ENCODE results near the gene VSIG10. TPM values are rescaled to one million over a fixed set of nuclear protein-coding genes. Genes with fewer than 3 reads are reported as not detected.

VSIG10 gene
- total RNA-seq, 2 experiments from 2014 or later: 4.2 to 5.3 TPM

- H3K4me3 Mint-ChIP-seq: no peak overlapping the region
- ChIA-PET CTCF (interaction anchor here (1.2 to 2.2 kb wide), 8 partner anchors 8 to 160 kb away, joined by 3 to 11 read pairs (median 6); partner anchors contain the start of gene RFC5), POLR2A (interaction anchor here (0.5 to 3.4 kb wide), 13 partner anchors 9 to 101 kb away, joined by 3 to 16 read pairs (median 5); partner anchors contain the start of genes PEBP1 and WSB2)
- H3K36me3 Mint-ChIP-seq (ENCODE audit: low read depth): peaks cover 69% of the 10 kb centered on the region
- H3K4me1 Mint-ChIP-seq (ENCODE audit: low read depth): peaks cover 49% of the 10 kb centered on the region
- intact Hi-C loops (cut with micrococcal nuclease): no loop called here
- peak; percentile 47 for DNase-seq
- ATAC-seq: peak; percentile 83
- H3K27ac Mint-ChIP-seq: peak overlapping the region; percentile 91
- TF ChIP-seq CTCF (IDR thresholded peaks at IDR 0.05): no peak
- no peaks in the 10 kb centered on the region for H3K27me3 Mint-ChIP-seq
- H3K9me3 Mint-ChIP-seq: peaks cover 8% of the 10 kb centered on the region
Measured at GRCh38 chr12:118035190-118036041, 68.4 kb downstream of the VSIG10 start.

GRCh38 chr12:118034429-118035189, 69.2 kb downstream of the VSIG10 start:
- H3K4me3 Mint-ChIP-seq: no peak overlapping the region
- ATAC-seq: no peak

DNA sequence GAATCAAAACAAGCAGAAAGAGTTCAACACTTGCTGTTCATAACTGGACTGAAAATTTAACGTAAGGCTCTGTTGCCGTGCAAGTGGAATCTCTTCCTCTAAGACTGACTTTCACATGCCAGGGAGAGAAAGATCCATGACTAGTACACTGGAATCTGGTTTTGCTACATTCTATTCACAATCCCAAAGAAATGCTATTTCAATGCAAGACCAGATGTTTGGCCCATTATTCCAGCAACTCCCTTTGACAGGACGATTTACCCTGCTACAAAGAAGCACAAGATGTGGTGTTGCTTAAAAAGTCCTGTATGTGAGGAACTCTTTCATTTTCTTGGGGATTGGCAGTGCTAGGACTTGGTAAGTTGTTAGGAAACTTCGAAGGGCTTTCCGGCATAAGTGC, 69.9 kb downstream of the VSIG10 start:
- ChIA-PET CTCF (interaction anchor here (1.5 to 2.2 kb wide), 3 partner anchors 18 to 31 kb away, joined by 3 to 6 read pairs (median 5); partner anchors contain the start of gene RFC5), POLR2A (interaction anchor here (1.1 to 2.6 kb wide), 3 partner anchors 16 to 28 kb away, joined by 5 to 11 read pairs (median 7); partner anchors contain the start of gene WSB2)
- TF ChIP-seq CTCF (IDR thresholded peaks at IDR 0.05): no peak
- Mint-ChIP-seq H3K27ac (peak overlapping the region; percentile 91), H3K9me3 (peaks cover 8% of the 10 kb centered on the region), H3K4me1 (ENCODE audit: low read depth) (peaks cover 51% of the 10 kb centered on the region), H3K4me3 (no peak overlapping the region), H3K36me3 (ENCODE audit: low read depth) (peaks cover 75% of the 10 kb centered on the region), H3K27me3 (no peaks in the 10 kb centered on the region)
- intact Hi-C loops (cut with micrococcal nuclease): no loop called here
- ATAC-seq: no peak
- no peak for DNase-seq

More at GRCh38 chr12:118034429-118035189, 69.2 kb downstream of the VSIG10 start:
- Mint-ChIP-seq H3K36me3 (ENCODE audit: low read depth) (peaks cover 73% of the 10 kb centered on the region), H3K9me3 (peaks cover 8% of the 10 kb centered on the region), H3K4me1 (ENCODE audit: low read depth) (peaks cover 50% of the 10 kb centered on the region), H3K27me3 (no peaks in the 10 kb centered on the region), H3K27ac (peak overlapping the region; percentile 91)
- DNase-seq: no peak
- CTCF ChIA-PET: interaction anchor here (1.5 to 2.2 kb wide), 5 partner anchors 10 to 159 kb away, joined by 3 to 7 read pairs (median 5); partner anchors contain the start of gene RFC5
- POLR2A ChIA-PET: interaction anchor here (1.1 to 3.4 kb wide), 11 partner anchors 11 to 102 kb away, joined by 3 to 16 read pairs (median 6); partner anchors contain the start of genes PEBP1 and WSB2
- intact Hi-C loops (cut with micrococcal nuclease): no loop called here
- TF ChIP-seq CTCF (IDR thresholded peaks at IDR 0.05): no peak

GRCh38 chr12:118033323-118033722, 70.5 kb downstream of the VSIG10 start:
- peaks cover 76% of the 10 kb centered on the region for H3K36me3 Mint-ChIP-seq (ENCODE audit: low read depth)
- intact Hi-C loops (cut with micrococcal nuclease): no loop called here
- H3K9me3 Mint-ChIP-seq: peaks cover 8% of the 10 kb centered on the region
- H3K4me1 Mint-ChIP-seq (ENCODE audit: low read depth): peaks cover 51% of the 10 kb centered on the region
- no peak overlapping the region for H3K4me3 Mint-ChIP-seq
- ATAC-seq (no peak), DNase-seq (no peak)
- peak overlapping the region; percentile 64 for H3K27ac Mint-ChIP-seq
- CTCF ChIA-PET: interaction anchor here (0.9 to 2.1 kb wide), 5 partner anchors 18 to 158 kb away, joined by 3 to 10 read pairs (median 5); no protein-coding TSS in a partner anchor
- POLR2A ChIA-PET: interaction anchor here (0.8 to 1.9 kb wide), 5 partner anchors 11 to 17 kb away, joined by 3 to 10 read pairs (median 4); partner anchors contain the start of gene RFC5
- no peak for TF ChIP-seq CTCF (IDR thresholded peaks at IDR 0.05)
- no peaks in the 10 kb centered on the region for H3K27me3 Mint-ChIP-seq

All from activated CD8-positive, alpha-beta T cell treated with anti-CD3 and anti-CD28 coated beads for 36 hours (primary cell).